Tibial nerve (tissue), 4 donors: Measurements from ENCODE around the gene GAA. TPM values are rescaled to one million over a fixed set of nuclear protein-coding genes. Genes with fewer than 3 reads are reported as not detected.

Experiments used
- DNase-seq, 2 donors: peaks; one replicate each; pipeline ENCODE4 v3.0.0-alpha.2; 2019; ENCODE audit warnings: low spot score in 2 of 2
- H3K27ac ChIP-seq, 4 donors: fragments of 200-600 bp; sonication (generic) in 3 of 4; one replicate each; pipeline ENCODE4 v1.5.1; 2017 to 2019; ENCODE audit warnings: mild to moderate bottlenecking in 1 of 4
- H3K27me3 ChIP-seq, 2 donors: fragments of 200-600 bp; sonication (generic) in 1 of 2; one replicate each; pipeline versions ENCODE4 v1.5.1 to v1.6.0; 2017 to 2019
- H3K36me3 ChIP-seq, 3 donors: fragments of 200-600 bp; sonication (generic); one replicate each; pipeline ENCODE4 v1.5.1; 2018 to 2019
- H3K4me1 ChIP-seq, 4 donors: fragments of 200-600 bp; sonication (generic) in 3 of 4; one replicate each; pipeline ENCODE4 v1.5.1; 2017 to 2019
- H3K4me3 ChIP-seq, 4 donors: fragments of 200-600 bp; sonication (generic) in 3 of 4; one replicate each; pipeline ENCODE4 v1.5.1; 2017 to 2019; ENCODE audit warnings: mild to moderate bottlenecking in 1 of 4, moderate library complexity in 1 of 4
- H3K9me3 ChIP-seq, 4 donors: fragments of 200-600 bp; sonication (generic) in 3 of 4; one replicate each; pipeline ENCODE4 v1.5.1; 2017 to 2019
- CTCF ChIP-seq, 5 experiments: fragments of 200-600 bp in 3 of 5; fragments of 450-650 bp in 2 of 5; sonication (generic) in 3 of 5; IDR thresholded peaks; one replicate each; pipeline ENCODE4 v1.5.1; 2016 to 2019; ENCODE audit warnings: antibody characterized with exemption in 5 of 5, mild to moderate bottlenecking in 3 of 5, moderate library complexity in 2 of 5
- EP300 ChIP-seq, 2 donors: sonication (generic); formaldehyde crosslinking; IDR thresholded peaks; one replicate each; pipeline ENCODE4 v1.6.1; 2017; ENCODE audit warnings: antibody characterized with exemption in 2 of 2, mild to moderate bottlenecking in 1 of 2
- POLR2A ChIP-seq, 2 donors: fragments of 450-650 bp; IDR thresholded peaks; one replicate each; pipeline ENCODE4 v1.6.1; 2017; ENCODE audit warnings: antibody characterized with exemption in 2 of 2, mild to moderate bottlenecking in 2 of 2, moderate library complexity in 2 of 2
- WGBS, 2 donors: methylation state at CpG; one replicate each; pipeline ENCODE4 v1.1.5; 2018; 5-methylcytosine and 5-hydroxymethylcytosine counted together
- total RNA-seq, 4 donors: library from RNA; depleted of rRNA; stranded (reverse); fragments of >200 nt; gene quantifications; one replicate each; pipeline ENCODE4 v1.1.0, GENCODE V29; 2016

The GAA gene
- total RNA-seq, 4 donors from 2014 or later, result 52.7 to 81.9 (median 67.8) TPM

GRCh38 chr17:80112471-80113032 is 11.2 kb downstream of the GAA start:
- TF ChIP-seq EP300 (IDR thresholded peaks at IDR 0.05) (no peak), POLR2A (IDR thresholded peaks at IDR 0.05) (no peak), CTCF (IDR thresholded peaks at IDR 0.05) (no peak)
- no peak overlapping the region for H3K4me3 ChIP-seq
- H3K36me3 ChIP-seq, result peaks cover 0 to 94% (median 0%) of the 10 kb centered on the region in 3 donors
- no peak overlapping the region for H3K27ac ChIP-seq
- DNase-seq, result no peak
- peaks cover 0 to 6% (median 0%) of the 10 kb centered on the region in 4 donors for H3K9me3 ChIP-seq
- H3K27me3 ChIP-seq, result no peaks in the 10 kb centered on the region
- 84 to 88% methylated on average over 4 to 21 of the region's 24 CpGs for WGBS, 2 donors
- H3K4me1 ChIP-seq, result no peaks in the 10 kb centered on the region

DNA sequence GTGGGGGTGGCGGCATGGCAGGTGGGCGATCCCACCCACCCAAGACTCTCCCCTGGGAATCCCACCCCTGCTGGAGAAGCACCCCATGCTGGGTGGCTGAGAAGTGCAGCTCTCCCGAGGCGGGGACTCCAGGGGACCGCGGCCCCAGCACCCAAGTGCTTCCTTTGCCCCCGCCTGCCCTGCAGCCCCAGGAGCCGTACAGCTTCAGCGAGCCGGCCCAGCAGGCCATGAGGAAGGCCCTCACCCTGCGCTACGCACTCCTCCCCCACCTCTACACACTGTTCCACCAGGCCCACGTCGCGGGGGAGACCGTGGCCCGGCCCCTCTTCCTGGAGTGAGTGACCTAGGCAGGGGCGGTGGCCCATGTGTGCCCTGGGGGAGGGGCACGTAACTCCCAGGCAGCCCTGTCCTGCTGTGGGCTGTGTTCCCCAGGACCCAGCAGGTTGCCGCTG is 11.7 kb downstream of the GAA start:
- no peak for DNase-seq
- 82 to 92% methylated on average over 6 to 16 of the region's 20 CpGs for WGBS, 2 donors
- H3K36me3 ChIP-seq, result peaks cover 0 to 94% (median 0%) of the 10 kb centered on the region in 3 donors

GRCh38 chr17:80114758-80115157 is 13.4 kb downstream of the GAA start:
- Histone ChIP-seq H3K9me3 (peaks cover 0 to 6% (median 0%) of the 10 kb centered on the region in 4 donors), H3K27ac (no peak overlapping the region), H3K27me3 (no peaks in the 10 kb centered on the region), H3K4me3 (no peak overlapping the region), H3K4me1 (no peaks in the 10 kb centered on the region), H3K36me3 (peaks cover 0 to 98% (median 0%) of the 10 kb centered on the region in 3 donors)
- 87 to 95% methylated on average over 7 of the region's 7 CpGs for WGBS, 2 donors
- DNase-seq, result no peak
- TF ChIP-seq POLR2A (IDR thresholded peaks at IDR 0.05), result no peak
- no peak for TF ChIP-seq EP300 (IDR thresholded peaks at IDR 0.05)
- TF ChIP-seq CTCF (IDR thresholded peaks at IDR 0.05), result no peak

More for the DNA sequence above, 11.7 kb downstream of the GAA start:
- Histone ChIP-seq H3K27ac (no peak overlapping the region), H3K27me3 (no peaks in the 10 kb centered on the region), H3K4me1 (no peaks in the 10 kb centered on the region), H3K4me3 (no peak overlapping the region), H3K9me3 (peaks cover 0 to 6% (median 0%) of the 10 kb centered on the region in 4 donors)
- TF ChIP-seq POLR2A (IDR thresholded peaks at IDR 0.05) (no peak), CTCF (IDR thresholded peaks at IDR 0.05) (no peak), EP300 (IDR thresholded peaks at IDR 0.05) (no peak)

DNA sequence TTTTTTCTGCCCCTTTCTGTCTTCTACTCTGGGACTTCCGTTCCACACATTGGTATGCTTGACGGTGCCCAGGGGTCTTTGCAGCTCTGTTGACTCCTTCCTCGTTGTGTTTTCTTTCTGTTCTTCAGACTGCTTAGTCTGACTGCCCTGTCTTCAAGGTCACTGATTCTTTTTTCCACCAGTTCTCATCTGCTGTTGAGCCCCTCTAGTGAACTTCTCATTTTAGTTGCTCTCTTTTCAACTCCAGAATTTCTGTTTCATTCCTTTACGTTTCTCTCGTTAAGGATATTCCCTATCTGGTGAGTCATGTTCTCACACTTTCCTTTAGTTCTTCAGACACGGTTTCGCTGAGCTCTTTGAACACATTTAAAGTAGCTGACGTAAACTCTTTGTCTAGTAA is 13.8 kb downstream of the GAA start:
- TF ChIP-seq CTCF (IDR thresholded peaks at IDR 0.05) (no peak), POLR2A (IDR thresholded peaks at IDR 0.05) (no peak), EP300 (IDR thresholded peaks at IDR 0.05) (no peak)
- Histone ChIP-seq H3K27ac (no peak overlapping the region), H3K36me3 (peaks cover 0 to 95% (median 0%) of the 10 kb centered on the region in 3 donors), H3K9me3 (peaks cover 0 to 6% (median 0%) of the 10 kb centered on the region in 4 donors), H3K4me3 (no peak overlapping the region), H3K4me1 (no peaks in the 10 kb centered on the region), H3K27me3 (no peaks in the 10 kb centered on the region)
- DNase-seq, result no peak
- 93 to 94% methylated on average over 8 of the region's 8 CpGs for WGBS, 2 donors

GRCh38 chr17:80116276-80116920 is 15.0 kb downstream of the GAA start:
- no peak for DNase-seq
- H3K4me3 ChIP-seq, result no peak overlapping the region
- 84 to 86% methylated on average over 16 of the region's 16 CpGs for WGBS, 2 donors

More at GRCh38 chr17:80116276-80116920, 15.0 kb downstream of the GAA start:
- H3K36me3 ChIP-seq, result peaks cover 0 to 82% (median 0%) of the 10 kb centered on the region in 3 donors
- TF ChIP-seq CTCF (IDR thresholded peaks at IDR 0.05) (no peak), EP300 (IDR thresholded peaks at IDR 0.05) (no peak), POLR2A (IDR thresholded peaks at IDR 0.05) (no peak)
- no peaks in the 10 kb centered on the region for H3K27me3 ChIP-seq
- no peak overlapping the region for H3K27ac ChIP-seq
- peaks cover 0 to 6% (median 0%) of the 10 kb centered on the region in 4 donors for H3K9me3 ChIP-seq
- no peaks in the 10 kb centered on the region for H3K4me1 ChIP-seq
